K562 treated with DMSO at 1 percent for 4 hours (cell line): ENCODE results near the gene GPRC5A. TPM values are rescaled to one million over a fixed set of nuclear protein-coding genes. Genes with fewer than 3 reads are reported as not detected.

Source experiments
- total RNA-seq: library from RNA; unstranded; fragments of 300-600 nt; gene quantifications from 2 replicates; pipeline ENCODE4 v1.2.3, GENCODE V29; 2022; ENCODE audit not compliant: insufficient read depth

Gene GPRC5A, protein sequence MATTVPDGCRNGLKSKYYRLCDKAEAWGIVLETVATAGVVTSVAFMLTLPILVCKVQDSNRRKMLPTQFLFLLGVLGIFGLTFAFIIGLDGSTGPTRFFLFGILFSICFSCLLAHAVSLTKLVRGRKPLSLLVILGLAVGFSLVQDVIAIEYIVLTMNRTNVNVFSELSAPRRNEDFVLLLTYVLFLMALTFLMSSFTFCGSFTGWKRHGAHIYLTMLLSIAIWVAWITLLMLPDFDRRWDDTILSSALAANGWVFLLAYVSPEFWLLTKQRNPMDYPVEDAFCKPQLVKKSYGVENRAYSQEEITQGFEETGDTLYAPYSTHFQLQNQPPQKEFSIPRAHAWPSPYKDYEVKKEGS
- total RNA-seq: not detected in 2 replicates

DNA sequence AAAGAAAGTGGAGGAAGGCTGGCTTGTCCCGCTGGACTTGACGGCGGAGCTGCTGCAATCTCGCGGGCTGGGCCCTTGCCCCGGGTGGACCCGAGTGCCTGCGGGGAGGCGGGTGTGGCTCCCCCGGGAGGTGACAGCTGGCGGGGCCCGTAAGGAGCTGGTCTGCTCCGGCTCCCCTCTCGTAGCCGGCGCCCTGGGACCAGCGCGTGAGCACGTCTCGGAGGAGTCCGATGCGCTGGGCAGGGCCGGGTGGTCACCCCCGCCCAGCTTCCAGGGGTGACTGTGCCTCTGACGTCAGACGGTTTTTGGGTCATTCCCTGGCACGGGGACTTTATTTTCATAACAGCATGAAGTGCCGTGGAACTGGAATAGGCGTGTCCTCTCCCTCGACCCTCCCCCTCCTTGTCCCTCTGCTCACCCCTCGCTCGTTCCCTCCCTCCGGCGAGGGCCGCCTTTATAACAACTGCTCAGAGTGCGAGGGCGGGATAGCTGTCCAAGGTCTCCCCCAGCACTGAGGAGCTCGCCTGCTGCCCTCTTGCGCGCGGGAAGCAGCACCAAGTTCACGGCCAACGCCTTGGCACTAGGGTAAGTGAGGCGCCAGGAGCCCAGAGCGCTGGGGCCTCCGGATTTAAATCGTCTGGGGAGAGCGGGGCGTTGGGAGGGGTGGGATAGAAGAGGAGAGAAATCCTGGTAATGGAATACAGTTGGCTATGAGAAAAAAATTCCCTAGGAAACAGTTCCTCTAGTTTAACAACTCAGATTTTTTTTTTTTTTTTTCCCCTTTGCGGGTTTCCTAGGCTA, at the start of gene GPRC5A:
Gene GPRC5A (plus strand): TSS at position 483 of the 801 bp plus-strand sequence. CDS start 16,688 bp downstream, outside the sequence.

DNA sequence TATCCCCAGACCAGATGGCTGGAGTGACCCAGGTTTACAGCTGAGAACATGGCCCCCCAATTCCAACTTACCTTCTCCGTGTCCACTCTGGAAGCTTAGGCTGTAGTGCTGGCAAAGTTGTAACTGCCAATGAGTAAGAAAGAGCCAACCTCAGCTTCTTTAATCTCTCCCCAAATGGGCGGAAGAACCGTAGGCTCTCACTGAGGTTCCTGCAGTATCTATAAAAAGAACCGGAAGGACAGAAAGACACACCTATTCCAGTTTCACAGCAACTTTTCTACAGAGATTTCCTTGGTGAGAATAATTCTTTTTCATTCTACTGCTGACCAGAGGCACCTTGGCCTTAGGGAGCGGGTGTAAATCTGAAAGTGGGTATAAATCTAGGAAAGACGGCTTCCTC, 60.7 kb downstream of the GPRC5A start, which contains the start of gene GPRC5D:
Gene GPRC5D (minus strand): TSS at position 135 of the 400 bp plus-strand sequence. CDS start 1,786 bp downstream, outside the sequence.

Other genes starting within 250 kb of the GPRC5A start
- 0.99 TPM in 1 of 2 replicates, not detected in the other for gene GPR19, start 195.4 kb upstream of the GPRC5A start, total RNA-seq
- gene CDKN1B, start 174.2 kb upstream of the GPRC5A start, total RNA-seq: 26.6 and 29.9 TPM in 2 replicates
- gene APOLD1, start 105.9 kb upstream of the GPRC5A start, total RNA-seq: 1.1 and 1.5 TPM in 2 replicates
- 15.8 and 19.4 TPM in 2 replicates for gene DDX47, start 78.2 kb upstream of the GPRC5A start, total RNA-seq
- 0.99 TPM in 1 of 2 replicates, not detected in the other for gene GPRC5D, start 60.6 kb downstream of the GPRC5A start, total RNA-seq
- gene HEBP1, start 108.7 kb downstream of the GPRC5A start, total RNA-seq: 11.2 and 14.4 TPM in 2 replicates
- gene FAM234B, start 152.8 kb downstream of the GPRC5A start, total RNA-seq: 2.5 and 3.5 TPM in 2 replicates
- not detected in 2 replicates for gene GSG1, start 212.1 kb downstream of the GPRC5A start, total RNA-seq